H9 (cell line): Measurements from ENCODE around the gene GAGE10. TPM values are rescaled to one million over a fixed set of nuclear protein-coding genes. Genes with fewer than 3 reads are reported as not detected.
"Not testable (repeated sequence)": the region's sequence is repeated elsewhere in the genome, so short reads cannot be mapped to it uniquely, and the experiment has no call there.

Source experiments
- DNase-seq: peaks from one replicate; pipeline ENCODE4 v3.0.0-alpha.2; 2017
- H2AFZ ChIP-seq: one replicate; pipeline ENCODE4 v1.6.1; 2013; ENCODE audit warnings: mild to moderate bottlenecking, low read length, control low read depth, moderate library complexity
- H2AK5ac ChIP-seq: 2 replicates; pipeline ENCODE4 v1.6.1; 2013; ENCODE audit warnings: low read length, control low read depth, mixed read lengths; ENCODE audit not compliant: insufficient read length
- H2BK120ac ChIP-seq: one replicate; pipeline ENCODE4 v1.6.1; 2013; ENCODE audit warnings: low read depth, mild to moderate bottlenecking, low read length, control low read depth, inconsistent platforms; ENCODE audit not compliant: poor library complexity, severe bottlenecking
- H2BK12ac ChIP-seq: 2 replicates; pipeline ENCODE4 v1.6.1; 2013; ENCODE audit warnings: low read length, control low read depth, mixed read lengths, low read depth; ENCODE audit not compliant: insufficient read length
- H2BK15ac ChIP-seq: 2 replicates; pipeline ENCODE4 v1.6.1; 2013; ENCODE audit warnings: low read depth, low read length, control low read depth
- H2BK20ac ChIP-seq: one replicate; pipeline ENCODE4 v1.6.1; 2013; ENCODE audit warnings: low read depth, mild to moderate bottlenecking, low read length, control low read depth, inconsistent platforms; ENCODE audit not compliant: poor library complexity, severe bottlenecking
- H2BK5ac ChIP-seq: 2 replicates; pipeline ENCODE4 v1.6.1; 2013; ENCODE audit warnings: low read length, control low read depth, mixed read lengths; ENCODE audit not compliant: insufficient read length
- H3K14ac ChIP-seq: 2 replicates; pipeline ENCODE4 v1.6.1; 2013; ENCODE audit warnings: low read length, control low read depth; ENCODE audit not compliant: insufficient read depth
- H3K18ac ChIP-seq: 2 replicates; pipeline ENCODE4 v1.6.1; 2013; ENCODE audit warnings: low read depth, mild to moderate bottlenecking, mixed read lengths, low read length, control low read depth; ENCODE audit not compliant: insufficient read length
- H3K23ac ChIP-seq: 2 replicates; pipeline ENCODE4 v1.6.1; 2013; ENCODE audit warnings: low read length, control low read depth, mixed read lengths, low read depth; ENCODE audit not compliant: insufficient read length
- H3K23me2 ChIP-seq: 2 replicates; pipeline ENCODE4 v1.6.1; 2013; ENCODE audit warnings: low read depth, mild to moderate bottlenecking, mixed read lengths, low read length, control low read depth; ENCODE audit not compliant: insufficient read length, poor library complexity, severe bottlenecking
- H3K27ac ChIP-seq: 2 replicates; pipeline ENCODE4 v1.5.1; 2013; ENCODE audit warnings: low read length, control low read depth, mixed read lengths, low read depth; ENCODE audit not compliant: insufficient read length
- H3K27me3 ChIP-seq: 2 replicates; pipeline ENCODE4 v1.6.1; 2013; ENCODE audit warnings: low read length, control low read depth, inconsistent platforms; ENCODE audit not compliant: insufficient read depth
- H3K4ac ChIP-seq: 2 replicates; pipeline ENCODE4 v1.6.1; 2013; ENCODE audit warnings: low read depth, mild to moderate bottlenecking, control low read depth, inconsistent platforms, low read length, moderate library complexity
- H3K4me1 ChIP-seq: 2 replicates; pipeline ENCODE4 v1.6.1; 2013; ENCODE audit warnings: low read length, control low read depth, inconsistent platforms; ENCODE audit not compliant: insufficient read depth
- H3K4me2 ChIP-seq: 2 replicates; pipeline ENCODE4 v1.6.1; 2013; ENCODE audit warnings: low read length, control low read depth, mixed read lengths; ENCODE audit not compliant: insufficient read length, insufficient read depth
- H3K56ac ChIP-seq: 2 replicates; pipeline ENCODE4 v1.6.1; 2013; ENCODE audit warnings: low read depth, mild to moderate bottlenecking, mixed read lengths, low read length, control low read depth; ENCODE audit not compliant: insufficient read length
- H3K79me1 ChIP-seq: 2 replicates; pipeline ENCODE4 v1.6.1; 2013; ENCODE audit warnings: low read depth, mild to moderate bottlenecking, moderate library complexity, low read length, control low read depth, inconsistent platforms; ENCODE audit not compliant: insufficient read depth, poor library complexity, severe bottlenecking
- H3K79me2 ChIP-seq: 2 replicates; pipeline ENCODE4 v1.6.1; 2013; ENCODE audit warnings: low read length, control low read depth, inconsistent platforms; ENCODE audit not compliant: insufficient read depth
- H3K9ac ChIP-seq: 2 replicates; pipeline ENCODE4 v1.6.1; 2013; ENCODE audit warnings: low read length, control low read depth, mixed read lengths; ENCODE audit not compliant: insufficient read length; ENCODE audit errors: extremely low read depth
- H3K9me3 ChIP-seq: one replicate; pipeline ENCODE4 v1.6.1; 2013; ENCODE audit warnings: low read depth, low read length, inconsistent platforms; ENCODE audit not compliant: control insufficient read depth
- H3T11ph ChIP-seq: one replicate; pipeline ENCODE4 v1.6.1; 2013; ENCODE audit warnings: mild to moderate bottlenecking, low read length, control low read depth, inconsistent platforms
- H4K20me1 ChIP-seq: one replicate; pipeline ENCODE4 v1.6.1; 2013; ENCODE audit not compliant: control insufficient read depth, insufficient read length, insufficient read depth
- H4K5ac ChIP-seq: 2 replicates; pipeline ENCODE4 v1.6.1; 2013; ENCODE audit warnings: low read depth, mild to moderate bottlenecking, mixed read lengths, low read length, control low read depth; ENCODE audit not compliant: insufficient read length
- H4K8ac ChIP-seq: replicated peaks from 2 replicates; pipeline ENCODE4 v1.6.1; 2013; ENCODE audit warnings: low read length, control low read depth, mixed read lengths, low read depth; ENCODE audit not compliant: insufficient read length
- H4K91ac ChIP-seq: 2 replicates; pipeline ENCODE4 v1.6.1; 2013; ENCODE audit warnings: low read depth, mild to moderate bottlenecking, moderate library complexity, mixed read lengths, low read length, control low read depth; ENCODE audit not compliant: insufficient read length
- H3K27ac Mint-ChIP-seq, 3 experiments: 2 replicates in 2 of 3; 3 replicates in 1 of 3; pipeline ENCODE4 v1.8.0; 2020 to 2021; ENCODE audit warnings: mixed read lengths in 3 of 3, mild to moderate bottlenecking in 1 of 3, moderate library complexity in 1 of 3
- H3K27me3 Mint-ChIP-seq: 2 replicates; pipeline ENCODE4 v1.8.0; 2021; ENCODE audit warnings: low read depth, mild to moderate bottlenecking, moderate library complexity, mixed read lengths
- H3K36me3 Mint-ChIP-seq, 3 experiments: 2 replicates in 2 of 3; 3 replicates in 1 of 3; pipeline ENCODE4 v1.8.0; 2020 to 2021; ENCODE audit warnings: low read depth in 3 of 3, mixed read lengths in 3 of 3; ENCODE audit not compliant: insufficient read depth in 1 of 3
- H3K4me1 Mint-ChIP-seq, 2 experiments: 2 replicates each; pipeline ENCODE4 v1.8.0; 2020; ENCODE audit warnings: mixed read lengths in 2 of 2
- H3K4me3 Mint-ChIP-seq, 2 experiments: 2 replicates in 1 of 2; 3 replicates in 1 of 2; pipeline ENCODE4 v1.8.0; 2020 to 2021; ENCODE audit warnings: mild to moderate bottlenecking in 2 of 2, mixed read lengths in 2 of 2, moderate library complexity in 1 of 2
- H3K9me3 Mint-ChIP-seq, 2 experiments: 2 replicates in 1 of 2; 3 replicates in 1 of 2; pipeline ENCODE4 v1.8.0; 2020; ENCODE audit warnings: mild to moderate bottlenecking in 2 of 2, mixed read lengths in 2 of 2, moderate library complexity in 1 of 2
- WGBS: extraction: QIAGEN DNeasy Blood & Tissue Kit; methylation state at CpG from one replicate; pipeline ENCODE4 v1.1.7; 2013; ENCODE audit warnings: missing lambda C conversion rate, low lambda C conversion rate, mixed read lengths; ENCODE audit not compliant: insufficient read length; ENCODE audit errors: extremely low coverage; 5-methylcytosine and 5-hydroxymethylcytosine counted together
- total RNA-seq: library from RNA; stranded (reverse); gene quantifications from 2 replicates; pipeline ENCODE4 v1.2.1, GENCODE V29; 2021
- TF ChIP-seq, protein P1 (sequence below): fragments of 200-600 bp; sonication (generic); conservative IDR thresholded peaks from 3 replicates; pipeline ENCODE4 v1.8.0; 2021; ENCODE audit warnings: antibody characterized with exemption, mild to moderate bottlenecking

GAGE10 gene
- total RNA-seq, 1 experiment from 2014 or later = not detected

DNA sequence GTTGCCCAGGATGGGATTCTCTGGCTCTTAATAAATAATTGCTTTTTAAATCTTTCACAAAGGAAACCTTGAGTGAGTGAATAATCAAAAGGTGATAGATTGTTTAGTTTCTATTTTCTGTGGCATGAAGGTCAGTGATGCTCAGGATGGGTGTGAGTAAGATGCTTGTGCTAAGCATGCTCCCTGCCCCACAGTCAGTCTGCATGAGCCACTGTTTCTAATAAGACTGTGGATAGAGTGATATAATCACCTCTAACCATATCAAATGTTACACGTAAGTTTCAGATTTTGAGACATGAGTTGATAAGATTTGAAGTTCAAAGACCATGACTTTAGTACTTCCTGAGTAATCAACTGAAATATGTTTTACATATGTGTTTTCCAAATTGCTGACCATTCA is 2.7 kb upstream of the GAGE10 start:
- Histone ChIP-seq H2AK5ac (no peak overlapping the region), H3K23me2 (no peaks in the 10 kb centered on the region), H3K23ac (no peak overlapping the region), H4K8ac (no peak overlapping the region), H3K4me1 (no peaks in the 10 kb centered on the region), H2BK12ac (no peak overlapping the region), H4K20me1 (no peaks in the 10 kb centered on the region), H4K91ac (no peak overlapping the region), H3K79me1 (no peaks in the 10 kb centered on the region), H3K79me2 (no peaks in the 10 kb centered on the region), H3K27me3 (no peaks in the 10 kb centered on the region), H2BK20ac (no peak overlapping the region), H4K5ac (no peak overlapping the region), H3K56ac (no peak overlapping the region), H3K27ac (no peak overlapping the region), H3K14ac (no peak overlapping the region), H3K4ac (no peak overlapping the region), H3K4me2 (no peak overlapping the region), H2BK5ac (no peak overlapping the region), H2BK15ac (no peak overlapping the region), H3K9me3 (peaks cover 35% of the 10 kb centered on the region), H2BK120ac (no peak overlapping the region), H3K18ac (no peak overlapping the region), H3K9ac (no peak overlapping the region), H2AFZ (no peak overlapping the region), H3T11ph (no peak overlapping the region)
- H3K27me3 Mint-ChIP-seq = peaks cover 2% of the 10 kb centered on the region; the same call in 1 of the 2 replicates
- peaks cover 67 to 68% of the 10 kb centered on the region in 2 experiments for H3K9me3 Mint-ChIP-seq
- no peak for DNase-seq
- H3K4me1 Mint-ChIP-seq = 0 out of 4 replicates have a peak, but pooled peaks cover 0 to 4% of the 10 kb centered on the region in 2 experiments
- no peak overlapping the region for H3K27ac Mint-ChIP-seq
- H3K4me3 Mint-ChIP-seq = no peak overlapping the region
- H3K36me3 Mint-ChIP-seq = peaks cover 5 to 6% (median 5%) of the 10 kb centered on the region in 3 experiments; a peak in 3 of 7 replicates
- TF ChIP-seq, protein P1, sequence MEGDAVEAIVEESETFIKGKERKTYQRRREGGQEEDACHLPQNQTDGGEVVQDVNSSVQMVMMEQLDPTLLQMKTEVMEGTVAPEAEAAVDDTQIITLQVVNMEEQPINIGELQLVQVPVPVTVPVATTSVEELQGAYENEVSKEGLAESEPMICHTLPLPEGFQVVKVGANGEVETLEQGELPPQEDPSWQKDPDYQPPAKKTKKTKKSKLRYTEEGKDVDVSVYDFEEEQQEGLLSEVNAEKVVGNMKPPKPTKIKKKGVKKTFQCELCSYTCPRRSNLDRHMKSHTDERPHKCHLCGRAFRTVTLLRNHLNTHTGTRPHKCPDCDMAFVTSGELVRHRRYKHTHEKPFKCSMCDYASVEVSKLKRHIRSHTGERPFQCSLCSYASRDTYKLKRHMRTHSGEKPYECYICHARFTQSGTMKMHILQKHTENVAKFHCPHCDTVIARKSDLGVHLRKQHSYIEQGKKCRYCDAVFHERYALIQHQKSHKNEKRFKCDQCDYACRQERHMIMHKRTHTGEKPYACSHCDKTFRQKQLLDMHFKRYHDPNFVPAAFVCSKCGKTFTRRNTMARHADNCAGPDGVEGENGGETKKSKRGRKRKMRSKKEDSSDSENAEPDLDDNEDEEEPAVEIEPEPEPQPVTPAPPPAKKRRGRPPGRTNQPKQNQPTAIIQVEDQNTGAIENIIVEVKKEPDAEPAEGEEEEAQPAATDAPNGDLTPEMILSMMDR = no peak
- no CpG with 5 or more reads among the region's 1 CpG for WGBS

DNA sequence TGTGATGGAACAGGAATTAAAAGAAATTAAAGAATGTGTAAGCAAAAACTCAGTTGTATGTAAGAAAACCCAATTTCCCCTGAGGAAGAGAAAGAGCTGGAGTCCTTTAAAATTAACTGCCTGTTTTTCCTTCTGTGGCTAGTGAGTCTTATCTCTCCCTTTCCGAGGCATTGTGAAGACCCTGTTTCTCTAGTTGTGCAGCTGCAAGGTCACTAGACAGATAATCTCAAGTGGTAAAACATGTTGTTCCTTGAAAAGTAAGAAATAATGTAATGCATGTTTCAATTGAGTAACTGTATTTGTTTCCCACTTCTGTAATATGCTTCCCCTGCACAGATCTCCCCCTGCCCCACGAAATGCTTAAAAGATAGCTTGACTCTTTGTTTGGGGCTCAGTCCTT is 4.3 kb downstream of the GAGE10 start:
- H3K4me3 Mint-ChIP-seq, H3K18ac ChIP-seq, H3K79me1 ChIP-seq, H4K20me1 ChIP-seq, H4K5ac ChIP-seq, H4K8ac ChIP-seq, H2BK20ac ChIP-seq, H3K27me3 Mint-ChIP-seq, H3K4me1 ChIP-seq, H3K4me2 ChIP-seq, H3K79me2 ChIP-seq, H3K9ac ChIP-seq, H3K27ac ChIP-seq, H3K23ac ChIP-seq, H3K27ac Mint-ChIP-seq, H2BK120ac ChIP-seq, H2BK5ac ChIP-seq, DNase-seq, H3K27me3 ChIP-seq, H3K14ac ChIP-seq, H3K23me2 ChIP-seq, H3K4ac ChIP-seq, H2BK15ac ChIP-seq, H2AK5ac ChIP-seq, H3T11ph ChIP-seq, H3K56ac ChIP-seq, H2BK12ac ChIP-seq, H2AFZ ChIP-seq, H4K91ac ChIP-seq: not testable (repeated sequence)
- H3K9me3 Mint-ChIP-seq = peaks cover 62 to 68% of the 10 kb centered on the region in 2 experiments
- peaks cover 38 to 46% of the 10 kb centered on the region in 2 experiments for H3K4me1 Mint-ChIP-seq
- WGBS = no CpG with 5 or more reads among the region's 2 CpGs
- H3K9me3 ChIP-seq = peaks cover 37% of the 10 kb centered on the region
- peaks cover 5 to 15% (median 6%) of the 10 kb centered on the region in 3 experiments; a peak in 4 of 7 replicates for H3K36me3 Mint-ChIP-seq
